Measurements from ENCODE around the gene PPP4R4.
"Not testable (repeated sequence)": the region's sequence is repeated elsewhere in the genome, so short reads cannot be mapped to it uniquely, and the experiment has no call there.

The PPP4R4 gene

DNA sequence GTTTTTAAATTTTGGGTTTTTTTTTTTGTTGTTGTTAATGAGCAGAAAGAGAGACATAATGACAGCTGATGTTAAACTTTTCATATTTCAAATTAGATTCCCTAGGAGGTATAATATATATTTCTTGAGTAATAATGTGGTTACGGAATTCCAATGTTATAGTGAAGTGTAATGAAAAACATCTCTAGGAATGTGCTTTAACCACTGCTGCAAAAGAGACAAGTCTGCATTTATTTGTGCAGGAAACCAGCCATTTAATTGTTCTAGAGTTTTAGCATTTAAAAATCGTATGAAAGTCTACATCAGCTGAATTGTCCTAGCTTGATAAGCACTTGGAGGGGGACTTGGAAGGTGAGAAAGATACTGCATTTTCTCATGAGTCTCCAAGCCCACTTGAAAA lies 104.6 kb downstream of the PPP4R4 start:
- no peak for DNase-seq

- DNase-seq: no peak
These were observed 109.0 kb downstream of the PPP4R4 start for GRCh38 chr14:94282991-94283723.

DNA sequence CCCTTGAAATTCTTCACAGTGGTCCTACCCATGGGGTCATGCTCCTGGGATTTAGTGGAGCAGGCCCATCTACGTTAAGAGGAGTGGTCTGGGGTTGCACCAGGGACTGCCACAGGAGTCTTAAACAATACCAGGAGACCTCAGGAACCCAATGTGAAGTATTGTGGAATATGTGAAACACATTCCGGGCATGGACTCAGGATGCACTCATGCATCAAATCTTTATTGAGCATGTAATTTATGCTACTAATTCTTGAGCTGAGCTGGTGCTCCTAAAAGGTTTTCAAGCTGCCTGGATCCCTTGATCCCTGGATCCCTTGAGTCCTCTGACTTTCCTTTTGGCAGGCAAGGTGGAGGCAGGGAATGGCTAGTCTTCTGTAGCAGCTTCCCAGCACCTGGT lies 110.1 kb downstream of the PPP4R4 start:
- DNase-seq: no peak

- no peak for DNase-seq
These were observed 111.0 kb downstream of the PPP4R4 start for GRCh38 chr14:94285158-94285557.

DNA sequence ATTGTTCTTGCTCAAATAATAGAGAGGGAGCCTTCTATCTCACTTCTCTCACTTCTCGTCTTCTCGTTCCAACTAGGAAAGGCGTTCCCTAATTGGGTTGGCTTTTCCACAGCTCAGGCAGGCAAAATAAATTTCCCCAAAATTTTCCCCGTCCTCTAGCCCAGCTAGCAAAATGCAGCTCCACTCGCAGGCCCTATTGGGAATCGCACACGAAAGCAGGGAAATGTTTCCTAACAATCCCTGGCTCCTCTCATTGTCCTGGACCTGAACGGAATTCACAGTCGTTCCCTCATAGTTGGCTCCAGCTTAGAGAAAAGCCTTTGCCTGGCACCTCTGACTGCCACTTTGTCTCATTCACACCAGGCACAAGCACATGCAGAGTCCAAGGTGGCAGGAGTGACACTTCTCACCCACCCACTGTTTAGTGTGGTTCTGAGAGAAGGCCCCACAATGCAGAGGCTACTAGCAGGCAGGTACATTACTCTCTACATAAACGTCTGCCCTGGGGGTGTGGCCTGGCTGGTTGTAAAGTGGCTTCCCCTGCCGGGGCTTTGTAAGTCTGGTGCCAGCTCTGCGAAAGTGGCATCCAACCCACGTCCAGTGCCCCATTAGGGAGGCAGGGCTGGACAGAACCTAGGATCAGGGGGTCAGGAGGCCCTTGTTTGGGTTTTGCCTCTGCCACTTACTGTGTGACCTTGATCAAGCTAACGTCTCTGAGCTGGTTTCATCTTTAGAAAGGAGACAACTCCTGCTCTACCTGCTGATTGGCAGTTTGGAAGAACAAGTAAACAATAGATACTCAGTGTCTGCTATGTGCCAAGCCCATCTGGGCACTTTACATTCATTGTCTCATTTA lies 114.7 kb downstream of the PPP4R4 start:
- DNase-seq: no peak

DNA sequence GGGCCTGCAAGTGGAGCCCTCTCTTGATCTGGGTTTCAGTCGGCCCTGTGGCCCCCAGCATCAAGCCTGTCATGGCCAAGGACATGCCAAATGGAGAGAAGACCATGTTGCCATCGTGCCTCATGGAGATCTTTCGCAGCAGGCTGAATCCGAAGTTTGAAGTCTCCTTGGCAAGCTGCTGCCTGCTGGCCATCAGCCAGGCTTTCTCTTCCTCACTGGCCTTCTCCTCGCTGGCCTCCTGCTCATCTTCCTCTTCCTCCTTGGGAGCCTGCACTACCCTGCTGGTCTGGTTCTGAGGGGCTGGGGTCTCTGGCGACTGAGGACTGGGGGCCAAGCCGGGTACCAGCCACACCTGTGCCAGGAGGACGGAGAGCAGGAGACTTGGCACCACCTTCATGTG lies 116.1 kb downstream of the PPP4R4 start:
- no peak for DNase-seq

DNA sequence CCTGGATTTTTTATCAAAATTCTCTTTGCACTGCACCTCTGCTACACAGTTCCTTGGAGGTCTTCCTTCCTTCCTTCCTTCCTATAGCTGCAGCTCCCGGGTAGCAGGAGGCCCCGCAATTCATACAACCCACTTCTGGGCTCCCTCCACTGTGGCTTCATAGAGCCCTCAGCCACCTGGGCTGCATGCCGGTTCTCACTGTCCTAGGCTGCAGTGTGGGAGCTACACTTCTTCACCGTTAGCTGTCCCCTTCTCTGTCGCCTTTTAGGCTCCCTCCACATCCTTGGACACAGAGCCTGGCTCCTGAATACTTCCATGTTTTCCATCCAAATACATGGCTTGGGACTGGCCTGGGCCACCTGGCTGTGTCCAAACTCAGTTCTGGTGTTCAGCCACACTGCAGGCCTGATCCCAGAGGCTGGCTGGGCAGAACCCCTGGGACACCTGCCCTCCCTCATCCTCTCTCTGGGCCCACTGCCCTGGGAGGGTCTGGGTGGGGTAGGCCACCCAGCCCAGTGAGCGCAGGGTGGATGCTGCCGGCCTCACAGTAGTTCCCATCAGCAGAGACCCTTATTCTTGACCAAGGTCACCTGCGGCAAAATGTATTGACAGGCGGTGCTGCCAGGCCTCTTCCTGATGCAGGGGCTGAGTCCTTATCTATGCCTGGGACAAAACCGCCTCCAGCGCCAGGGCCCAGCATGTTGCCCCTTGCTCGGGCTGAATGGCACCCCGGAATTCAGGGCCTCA lies 117.2 kb downstream of the PPP4R4 start:
- DNase-seq: no peak

DNA sequence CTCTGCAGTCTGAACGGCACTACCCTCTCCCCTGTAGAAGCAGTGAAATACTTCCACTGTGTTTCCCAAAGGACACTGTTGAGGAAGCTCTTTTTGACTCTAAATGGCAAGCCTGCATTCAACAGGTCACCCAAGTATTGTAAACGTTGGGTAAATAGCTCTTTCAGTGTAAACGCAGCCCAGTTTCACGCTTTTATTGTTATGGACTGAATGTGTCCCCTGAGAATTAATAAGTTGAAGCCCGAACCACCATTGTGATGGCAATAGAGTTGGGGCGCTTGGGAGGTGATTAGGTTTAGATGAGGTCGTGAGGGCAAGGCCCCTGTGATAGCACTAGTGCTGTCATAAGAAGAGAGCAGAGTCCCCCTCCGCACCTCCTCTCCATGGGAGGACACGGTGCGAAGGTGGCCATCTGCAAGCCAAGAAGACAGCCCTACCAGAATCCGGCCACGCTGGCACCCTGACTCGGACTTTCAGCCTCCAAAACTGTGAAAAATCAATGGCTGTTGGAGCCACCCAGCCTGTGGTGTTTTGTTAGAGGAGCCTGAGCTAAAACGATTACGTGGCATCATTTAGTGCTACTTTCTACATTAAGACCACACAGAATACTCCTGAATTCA lies 117.9 kb downstream of the PPP4R4 start:
- no peak for DNase-seq

DNA sequence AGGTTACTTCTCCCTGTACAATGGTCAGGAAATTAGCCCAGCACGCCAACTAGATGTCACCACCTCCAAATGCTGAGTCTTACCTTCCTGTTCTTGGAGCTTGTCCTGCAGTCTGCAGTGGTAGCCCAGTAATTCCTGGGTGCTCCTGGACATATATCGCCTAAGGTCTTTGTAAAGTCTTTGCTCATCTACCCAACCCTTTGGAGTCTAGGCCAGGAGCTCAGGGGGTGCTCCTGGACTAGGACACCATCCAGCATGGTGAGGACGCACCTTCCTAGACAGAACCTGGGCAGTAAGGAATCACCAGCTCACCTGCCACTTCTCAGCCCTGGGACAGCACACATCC lies 118.4 kb downstream of the PPP4R4 start:
- DNase-seq: no peak

- no peak for DNase-seq
These were observed 118.9 kb downstream of the PPP4R4 start, which contains the start of gene SERPINA10 for GRCh38 chr14:94292872-94293577. TSS of gene SERPINA10 (minus strand) at chr14:94293268. CDS start at chr14:94290593, 2,675 bp downstream.

GRCh38 chr14:94293578-94293924 lies 119.4 kb downstream of the PPP4R4 start:
- DNase-seq: no peak

DNA sequence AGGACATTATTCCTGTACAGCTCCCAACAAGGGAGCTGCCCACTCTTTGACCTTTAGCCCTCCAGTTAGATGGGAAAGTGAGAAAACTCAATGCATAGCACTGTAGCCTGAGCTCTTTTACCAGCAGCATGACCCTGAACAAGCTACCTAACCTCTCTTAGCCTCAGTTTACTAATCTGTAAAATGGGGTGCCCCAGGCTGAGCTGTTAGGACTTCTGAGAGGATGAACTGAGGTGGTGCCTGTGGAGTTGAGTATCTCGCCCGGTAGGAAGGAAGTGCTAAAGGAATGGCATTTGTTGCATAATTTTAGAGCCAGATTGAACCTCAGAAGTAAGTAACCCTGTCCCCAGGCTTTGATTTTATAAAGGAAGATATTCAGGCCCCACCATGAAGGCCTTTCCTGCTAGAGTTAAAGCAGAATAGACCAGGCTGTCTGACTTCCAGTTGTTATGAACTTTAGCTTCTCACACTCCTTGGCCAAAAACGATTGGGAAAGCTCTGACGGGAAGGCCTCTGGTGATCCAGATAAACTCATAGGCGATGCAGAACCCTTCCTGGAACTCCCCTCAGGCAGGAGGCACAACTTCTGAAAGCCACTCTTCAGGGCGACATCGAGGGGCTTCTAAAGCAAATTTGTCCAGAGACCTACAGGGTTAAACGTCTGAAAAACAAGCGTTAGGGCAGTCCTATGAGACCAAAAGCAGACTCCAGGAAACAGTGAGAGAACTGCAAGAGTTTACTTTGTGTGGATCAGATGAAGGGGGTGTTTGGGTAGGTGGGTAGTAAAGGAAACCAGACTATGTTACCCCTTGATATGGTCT lies 121.4 kb downstream of the PPP4R4 start:
- no peak for DNase-seq

DNA sequence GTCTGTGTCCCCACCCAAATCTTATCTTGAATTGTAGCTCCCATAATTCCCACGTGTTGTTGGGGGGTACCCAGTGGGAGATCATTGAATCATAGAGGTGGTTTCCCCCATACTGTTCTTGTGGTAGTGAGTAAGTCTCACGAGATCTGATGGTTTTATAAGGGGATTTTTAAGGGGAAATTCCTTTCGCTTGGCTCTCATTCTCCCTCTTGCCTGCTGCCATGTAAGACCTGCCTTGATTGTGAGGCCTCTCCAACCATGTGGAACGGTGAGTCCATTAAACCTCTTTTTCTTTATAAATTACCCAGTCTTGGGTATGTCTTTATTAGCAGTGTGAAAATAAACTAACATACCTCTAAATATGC lies 122.0 kb downstream of the PPP4R4 start:
- DNase-seq: not testable (repeated sequence)

DNA sequence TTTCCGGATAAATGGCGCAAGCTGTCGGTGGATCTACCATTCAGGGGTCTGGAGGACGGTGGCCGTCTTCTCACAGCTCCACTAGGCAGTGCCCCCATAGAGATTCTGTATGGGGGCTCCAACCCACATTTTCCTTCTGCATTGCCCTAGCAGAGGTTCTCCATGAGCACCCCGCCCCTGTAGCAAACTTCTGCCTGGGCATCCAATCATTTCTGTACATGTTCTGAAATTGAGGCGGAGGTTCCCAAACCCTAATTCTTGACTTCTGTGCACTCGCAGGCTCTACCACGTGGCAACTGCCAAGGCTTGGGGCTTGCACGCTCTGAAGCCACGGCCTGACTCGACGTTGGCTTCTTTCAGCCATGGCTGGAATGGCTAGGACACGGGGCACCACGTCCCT lies 124.0 kb downstream of the PPP4R4 start:
- no peak for DNase-seq

- no peak for DNase-seq
These were observed 129.0 kb downstream of the PPP4R4 start for GRCh38 chr14:94303111-94303510.

- no peak for DNase-seq
These were observed 130.1 kb downstream of the PPP4R4 start for GRCh38 chr14:94304243-94304642.

DNA sequence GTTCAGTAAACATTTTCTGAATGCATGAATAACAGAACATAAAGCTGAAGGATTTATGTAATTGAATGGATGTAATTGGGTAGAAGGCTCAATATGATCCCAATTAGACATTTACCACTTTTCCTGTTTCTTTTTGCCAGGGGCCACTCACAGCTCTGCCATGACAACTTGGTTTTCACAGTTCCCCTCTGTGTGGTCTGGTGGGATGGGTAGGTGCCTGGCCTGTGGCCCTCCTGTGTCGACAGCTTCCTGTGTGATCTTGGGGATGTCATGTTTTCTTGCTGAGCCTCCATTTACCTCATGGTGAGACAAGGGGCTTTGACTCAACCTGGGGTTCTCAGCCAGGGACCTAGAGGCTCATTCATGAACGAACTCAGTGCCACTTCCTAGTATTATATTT lies 131.5 kb downstream of the PPP4R4 start:
- no peak for DNase-seq

GRCh38 chr14:94306047-94306978 lies 132.2 kb downstream of the PPP4R4 start:
- no peak for DNase-seq

DNA sequence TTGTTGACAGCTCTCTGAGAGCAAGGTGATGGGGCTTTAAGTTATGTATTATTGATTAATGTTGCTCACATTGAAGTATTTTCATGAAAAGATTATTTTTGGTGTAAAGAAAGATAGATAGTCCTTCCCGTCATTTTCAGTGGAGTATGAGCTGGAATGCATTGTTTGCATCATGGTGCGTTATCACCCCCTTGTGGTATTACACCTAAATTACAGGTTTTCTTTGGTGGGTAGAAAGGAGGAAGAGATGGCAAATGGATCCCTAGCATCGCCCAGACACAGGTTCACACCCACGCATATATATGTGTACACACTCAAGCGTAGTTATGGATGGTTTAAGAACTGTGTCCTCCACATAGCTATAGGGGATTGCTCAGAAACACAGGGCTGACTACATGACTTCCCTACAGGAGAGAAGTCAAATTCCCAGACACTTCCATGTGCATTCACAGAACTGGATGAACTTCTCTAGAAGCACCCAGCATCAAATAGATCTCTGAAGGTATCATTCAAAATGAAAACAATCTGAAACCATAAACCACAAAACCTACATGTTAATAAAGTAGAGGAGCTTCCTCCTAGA lies 133.4 kb downstream of the PPP4R4 start:
- peak; percentile 2 for DNase-seq

DNA sequence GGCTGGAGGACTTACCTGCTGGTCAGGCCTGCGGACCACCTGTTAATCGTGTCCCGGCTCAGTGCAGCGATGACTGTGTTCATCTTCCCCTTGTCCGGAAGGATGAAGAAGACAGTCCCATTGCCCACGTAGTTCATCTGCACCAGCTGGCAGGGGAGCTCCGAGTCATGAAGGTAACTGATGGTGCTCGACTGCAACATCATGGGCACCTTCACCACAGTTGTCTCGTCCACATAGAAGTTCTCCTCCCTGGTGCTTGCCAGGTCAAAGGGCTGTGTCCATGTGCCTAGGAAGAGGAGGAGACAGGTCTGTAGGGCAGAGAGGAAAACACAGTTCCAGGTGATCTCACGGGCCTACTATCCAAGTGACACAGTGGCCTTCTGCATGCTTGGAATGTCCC lies 135.6 kb downstream of the PPP4R4 start:
- no peak for DNase-seq
